GM12892 (cell line): ENCODE results near the gene DNASE2.

ENCODE experiments used
- POLR2A ChIP-seq: IDR thresholded peaks from 2 replicates; pipeline ENCODE4 v1.6.1; 2011; ENCODE audit warnings: low read depth, low read length, control low read depth
- POLR2AphosphoS5 ChIP-seq: IDR thresholded peaks from 2 replicates; pipeline ENCODE4 v1.6.1; 2011; ENCODE audit warnings: low read depth, low read length, control low read depth

DNA sequence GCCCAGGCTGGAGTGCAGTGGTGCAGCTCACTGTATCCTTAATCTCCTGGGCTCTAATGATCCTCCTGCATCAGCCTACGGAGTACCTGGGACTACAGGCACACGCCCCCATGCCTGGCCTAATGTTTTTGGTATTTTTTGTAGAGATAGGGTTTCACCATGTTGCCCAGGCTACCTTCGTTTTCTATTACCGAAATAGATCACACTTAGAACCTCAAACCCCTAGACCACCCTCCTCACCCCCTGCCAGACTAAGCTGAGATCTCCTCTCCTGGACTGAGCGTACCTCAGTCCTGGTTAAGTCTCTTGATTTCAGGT is 5.4 kb upstream of the DNASE2 start:
- TF ChIP-seq POLR2AphosphoS5 (no peak), POLR2A (no peak)
